NCI-H446 (cell line): ENCODE measurements around the gene NDUFB11.

ENCODE experiments used
- DNase-seq, 2 experiments: peaks; one replicate each; lab custom pipeline; 2025; lab: John Stamatoyannopoulos, UW

NDUFB11 gene

DNA sequence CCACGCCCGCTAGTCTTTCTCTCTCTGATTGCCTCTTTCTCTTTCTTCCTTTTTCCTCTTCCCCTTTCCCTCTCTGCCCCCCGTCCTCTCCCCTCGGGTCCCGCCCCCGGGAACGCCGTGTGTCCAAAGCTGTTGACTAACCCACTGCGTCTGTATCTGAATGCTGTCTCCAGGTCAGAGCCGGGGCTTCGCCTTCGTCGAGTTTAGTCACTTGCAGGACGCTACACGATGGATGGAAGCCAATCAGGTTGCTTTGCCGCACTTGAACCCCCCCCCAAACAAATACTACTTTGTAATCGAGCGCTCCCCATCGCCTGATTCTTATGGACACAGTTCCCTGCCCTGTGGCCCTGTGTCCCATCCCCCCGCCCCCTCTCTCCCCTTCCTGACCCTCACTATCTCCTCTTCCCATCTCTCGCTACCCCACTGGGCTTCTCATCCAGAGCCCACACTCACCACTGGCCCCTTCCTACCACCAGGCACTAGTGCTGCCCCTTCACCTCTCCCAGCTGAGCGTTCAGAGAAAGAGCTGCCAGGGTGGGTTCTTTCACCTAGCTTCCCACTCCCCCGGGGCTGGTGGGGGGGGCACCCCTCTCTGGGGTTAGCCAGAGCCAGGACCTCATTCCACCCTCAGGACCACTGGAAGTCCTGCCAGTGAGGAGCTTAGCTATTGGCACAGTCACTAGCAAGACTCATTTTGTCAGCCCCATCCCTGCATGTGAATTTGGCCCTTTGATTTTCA, 30.5 kb upstream of the NDUFB11 start:
- no peak for DNase-seq

DNA sequence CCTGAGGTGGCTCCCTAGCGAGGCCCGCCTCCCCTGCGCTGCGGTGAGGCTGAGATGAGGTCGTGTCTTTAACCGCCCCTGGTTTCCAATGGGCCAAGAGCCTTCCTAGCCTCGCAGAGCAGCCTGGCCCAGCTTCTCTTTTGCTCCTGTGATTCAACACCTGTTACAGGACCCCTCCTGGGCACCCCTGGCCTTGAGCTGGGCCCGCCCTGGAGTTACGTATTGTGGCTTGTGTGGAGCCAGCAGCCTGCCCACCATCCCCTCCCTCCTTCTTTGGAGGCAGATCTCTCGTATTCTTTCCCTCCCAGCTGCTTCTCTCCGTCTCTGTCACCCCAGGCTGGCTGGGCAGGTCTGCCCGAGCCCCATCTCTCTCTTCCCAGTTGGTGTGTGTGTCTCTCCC, 29.9 kb upstream of the NDUFB11 start:
- DNase-seq: no peak

DNA sequence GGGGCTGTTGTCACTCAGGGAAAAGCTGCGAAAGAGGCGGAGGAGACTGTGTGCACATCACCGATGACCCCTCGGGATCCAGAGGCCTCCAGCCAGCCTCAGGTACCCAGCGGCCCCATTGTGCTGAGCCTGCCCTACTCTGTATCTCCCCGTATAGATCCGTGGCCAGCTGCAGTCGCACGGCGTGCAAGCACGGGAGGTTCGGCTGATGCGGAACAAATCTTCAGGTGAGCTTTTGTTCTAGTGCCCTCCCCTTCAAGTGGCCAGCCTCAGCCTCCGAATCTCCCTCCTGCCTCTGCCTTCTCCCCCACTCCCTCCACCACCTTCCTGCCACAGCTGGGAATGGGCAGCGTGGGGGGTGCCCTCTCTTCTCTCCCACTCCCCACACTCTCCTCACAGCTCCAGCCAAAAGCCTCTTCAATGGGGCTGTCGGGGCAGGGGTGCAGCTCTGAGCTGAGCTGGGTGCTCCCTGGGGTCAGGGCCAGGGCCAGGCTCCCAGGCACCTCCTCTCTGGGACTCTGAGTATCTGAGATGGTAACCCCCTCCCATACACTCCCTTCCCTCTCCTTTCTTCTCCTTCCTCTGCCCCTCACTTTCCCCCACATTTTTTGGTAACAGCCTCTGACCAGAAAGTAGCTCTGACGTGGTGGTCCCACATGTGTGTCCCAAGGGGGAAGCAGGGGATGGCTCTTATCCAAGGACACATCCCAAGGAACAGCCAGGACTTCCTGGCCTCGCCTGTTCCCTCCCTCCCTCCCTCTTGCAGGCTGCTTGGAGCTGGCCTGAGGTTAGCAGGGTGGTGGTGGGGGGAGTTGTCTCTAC, 28.7 kb upstream of the NDUFB11 start:
- DNase-seq: no peak

DNA sequence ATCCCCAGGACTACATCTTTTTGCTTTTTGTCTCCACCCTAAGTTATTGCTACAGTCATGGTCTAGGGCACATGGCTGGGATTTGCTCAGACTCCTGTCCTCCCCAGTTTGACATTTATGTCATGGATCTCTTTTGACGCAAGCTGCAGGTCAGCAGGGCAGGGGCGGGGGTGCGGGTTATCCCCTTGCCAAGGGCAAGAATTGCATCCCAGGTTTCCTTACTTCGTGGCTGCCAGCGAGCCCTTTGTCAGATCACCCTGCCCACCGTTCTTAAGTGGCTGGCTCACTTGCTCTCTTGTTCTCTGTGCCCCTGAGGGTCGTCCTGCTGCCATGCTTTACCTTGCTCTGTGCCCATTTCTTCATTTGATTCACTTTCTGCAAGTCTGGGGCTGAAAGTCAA, 28.0 kb upstream of the NDUFB11 start:
- DNase-seq: no peak

DNA sequence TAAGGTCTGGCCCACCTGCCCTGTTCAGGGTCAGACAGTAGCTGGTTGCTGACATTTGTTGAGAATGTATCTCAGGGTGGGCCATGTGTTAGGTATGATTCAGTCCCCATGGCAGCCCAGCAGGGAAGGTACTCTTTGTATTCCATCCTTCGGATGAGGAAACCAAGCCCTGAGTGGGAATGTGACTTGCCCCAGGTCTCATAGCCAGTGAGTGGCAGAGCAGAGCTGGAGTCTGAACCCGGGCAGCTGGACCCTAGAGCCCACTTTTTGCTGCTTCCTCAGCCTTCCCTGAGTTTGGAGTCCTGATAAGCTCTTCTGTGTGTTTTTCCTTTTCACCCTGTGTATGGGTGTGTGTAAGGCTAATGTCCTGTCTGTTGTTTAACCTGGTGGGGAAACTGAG, 27.5 kb upstream of the NDUFB11 start:
- no peak for DNase-seq

DNA sequence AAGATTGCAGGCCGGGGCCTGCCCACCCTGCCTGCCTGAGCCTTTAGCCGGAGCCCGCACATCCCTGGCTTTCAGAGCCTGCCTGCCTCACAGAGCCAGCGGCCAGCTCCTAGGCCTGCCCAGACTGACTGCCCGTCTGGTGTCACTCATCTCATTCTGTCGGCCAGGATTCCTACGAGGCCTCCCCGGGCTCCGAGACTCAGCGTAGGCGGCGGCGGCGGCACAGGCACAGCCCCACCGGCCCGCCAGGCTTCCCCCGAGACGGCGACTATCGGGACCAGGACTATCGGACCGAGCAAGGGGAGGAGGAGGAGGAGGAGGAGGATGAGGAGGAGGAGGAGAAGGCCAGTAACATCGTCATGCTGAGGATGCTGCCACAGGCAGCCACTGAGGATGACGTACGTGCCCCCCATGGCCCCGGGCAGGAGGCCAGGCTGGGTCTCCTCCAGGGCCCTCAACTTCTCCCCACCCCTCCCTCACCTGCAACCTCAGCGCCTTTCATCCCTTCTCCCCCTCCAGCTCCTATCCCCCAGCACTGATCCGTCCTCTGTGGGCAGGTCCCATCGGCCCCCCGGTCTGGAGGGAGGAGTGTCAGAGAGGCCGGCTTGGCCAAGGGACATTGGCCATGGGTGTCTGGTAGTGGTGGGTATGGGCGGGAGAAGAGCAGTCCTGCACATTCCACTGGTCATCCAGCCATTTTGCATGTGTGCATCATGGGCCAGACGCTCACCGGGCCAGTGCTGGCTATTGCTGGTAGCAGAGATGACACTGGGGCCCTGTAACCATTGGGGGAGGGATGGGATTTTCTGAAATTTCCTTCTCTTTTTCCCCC, 26.6 kb upstream of the NDUFB11 start:
- no peak for DNase-seq

DNA sequence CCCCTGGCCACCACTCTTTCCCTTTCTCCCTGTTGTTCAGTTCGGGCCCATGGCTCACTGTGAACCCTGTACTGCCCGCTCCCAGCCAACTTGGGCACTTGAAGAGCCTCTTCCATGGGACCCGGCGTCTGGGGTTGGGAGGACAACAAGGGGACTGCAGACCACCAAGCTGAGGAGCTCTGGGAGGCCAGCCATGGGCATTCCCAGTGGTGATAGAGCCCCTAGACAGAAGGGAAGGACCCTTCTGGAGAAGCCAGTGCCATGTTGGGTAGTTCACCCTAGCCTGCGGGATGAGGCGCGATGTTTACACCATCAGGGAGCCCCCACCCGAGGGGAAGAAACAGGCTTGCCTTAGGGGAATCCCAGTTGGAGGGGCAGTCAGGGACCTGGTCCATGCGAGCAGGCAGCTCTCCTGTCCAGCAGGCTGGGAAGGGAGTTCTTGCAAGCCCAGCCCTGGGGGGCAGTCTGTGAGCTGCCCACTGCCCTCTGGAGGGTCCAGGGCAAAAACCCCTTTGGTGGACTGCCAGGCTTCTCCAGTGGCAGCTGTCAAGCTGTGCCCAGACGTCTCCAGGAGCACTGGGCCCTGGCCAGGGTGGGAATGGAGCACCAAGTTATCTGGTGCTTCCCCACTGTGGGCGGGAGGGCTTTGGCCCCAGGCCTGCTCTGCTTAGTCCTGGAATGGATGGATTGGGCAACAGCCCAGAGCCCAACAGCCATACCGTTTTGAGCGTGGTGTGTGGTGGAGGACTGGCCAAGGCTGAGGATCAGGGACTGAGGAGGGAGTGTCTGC, 25.4 kb upstream of the NDUFB11 start:
- DNase-seq: peak in 1 of 2 experiments; percentile 23

DNA sequence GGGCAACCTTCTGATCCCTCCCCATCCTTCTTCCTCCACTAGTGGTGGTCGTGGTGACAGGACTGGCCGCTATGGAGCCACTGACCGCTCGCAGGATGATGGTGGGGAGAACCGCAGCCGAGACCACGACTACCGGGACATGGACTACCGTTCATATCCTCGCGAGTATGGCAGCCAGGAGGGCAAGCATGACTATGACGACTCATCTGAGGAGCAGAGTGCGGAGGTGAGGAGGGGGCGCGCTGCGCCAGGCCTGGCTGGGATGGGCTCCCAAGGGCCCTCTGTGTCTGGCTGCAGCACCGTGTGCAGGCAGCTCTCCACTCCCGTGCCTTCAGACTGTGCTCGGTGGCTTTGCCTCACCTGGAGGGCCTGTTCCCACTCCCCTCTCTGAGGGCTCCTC, 24.8 kb upstream of the NDUFB11 start:
- no peak for DNase-seq

DNA sequence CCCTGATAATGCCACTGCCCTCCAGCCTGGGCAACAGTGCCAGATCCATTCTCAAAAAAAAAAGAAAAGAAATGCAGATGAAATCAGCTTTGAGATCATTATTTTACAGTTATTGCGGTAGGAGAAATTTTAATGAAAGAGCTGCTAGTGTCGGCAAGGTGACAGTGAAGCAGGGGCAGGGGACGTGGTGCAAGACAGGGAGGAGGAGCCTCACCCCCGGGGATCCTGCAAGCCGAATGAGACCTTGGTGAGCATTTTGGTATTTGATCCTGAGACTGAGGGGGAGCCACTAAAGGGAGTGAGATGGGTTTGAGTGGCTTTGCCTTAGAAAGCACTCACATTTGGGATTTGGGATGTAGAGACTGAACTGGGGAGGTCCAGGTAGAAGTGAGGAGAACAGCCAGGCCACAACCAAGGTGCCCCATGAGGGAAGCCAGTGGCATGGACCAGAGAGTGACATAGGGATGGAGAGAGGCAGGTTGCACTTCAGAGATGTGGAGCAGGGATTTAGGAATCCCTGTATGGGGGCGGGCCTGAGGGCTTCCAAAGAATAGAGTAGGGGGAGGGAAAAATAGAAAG, 24.1 kb upstream of the NDUFB11 start:
- no peak for DNase-seq

DNA sequence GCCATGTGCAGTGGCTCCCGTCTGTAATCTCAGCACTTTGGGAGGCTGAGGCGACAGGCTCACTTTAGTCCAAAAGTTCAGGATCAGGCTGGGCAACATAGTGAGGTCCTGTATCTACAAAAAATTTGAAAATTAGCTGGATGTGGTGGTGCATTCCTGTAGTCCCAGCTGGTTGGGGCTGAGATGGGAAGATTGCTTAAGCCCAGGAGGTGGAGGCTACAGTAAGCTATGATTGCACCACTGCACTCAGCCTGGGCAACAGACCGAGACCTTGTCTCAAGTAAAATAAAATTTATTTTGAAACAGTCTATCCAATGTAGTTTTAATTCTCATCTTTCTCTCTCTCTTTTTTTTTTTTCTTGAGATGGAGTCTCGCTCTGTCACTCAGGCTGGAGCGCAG, 21.6 kb upstream of the NDUFB11 start:
- DNase-seq: no peak

DNA sequence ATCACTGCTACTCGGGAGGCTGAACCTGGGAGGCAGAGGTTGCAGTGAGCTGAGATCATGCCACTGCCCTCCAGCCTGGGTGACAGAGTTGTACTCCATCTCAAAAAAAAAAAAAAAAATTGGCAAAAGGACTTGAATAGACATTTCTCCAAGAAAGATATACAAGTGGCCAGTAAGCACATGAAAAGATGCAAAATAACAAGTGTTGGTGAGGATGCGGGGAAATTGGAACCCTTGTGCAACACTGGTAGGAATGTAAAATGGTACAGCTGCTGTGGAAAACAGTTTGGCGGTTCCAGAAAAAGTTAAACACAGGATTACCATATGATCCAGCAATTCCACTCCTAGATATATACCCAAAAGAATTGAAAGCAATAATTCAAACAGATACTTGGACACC, 19.9 kb upstream of the NDUFB11 start:
- DNase-seq: no peak

DNA sequence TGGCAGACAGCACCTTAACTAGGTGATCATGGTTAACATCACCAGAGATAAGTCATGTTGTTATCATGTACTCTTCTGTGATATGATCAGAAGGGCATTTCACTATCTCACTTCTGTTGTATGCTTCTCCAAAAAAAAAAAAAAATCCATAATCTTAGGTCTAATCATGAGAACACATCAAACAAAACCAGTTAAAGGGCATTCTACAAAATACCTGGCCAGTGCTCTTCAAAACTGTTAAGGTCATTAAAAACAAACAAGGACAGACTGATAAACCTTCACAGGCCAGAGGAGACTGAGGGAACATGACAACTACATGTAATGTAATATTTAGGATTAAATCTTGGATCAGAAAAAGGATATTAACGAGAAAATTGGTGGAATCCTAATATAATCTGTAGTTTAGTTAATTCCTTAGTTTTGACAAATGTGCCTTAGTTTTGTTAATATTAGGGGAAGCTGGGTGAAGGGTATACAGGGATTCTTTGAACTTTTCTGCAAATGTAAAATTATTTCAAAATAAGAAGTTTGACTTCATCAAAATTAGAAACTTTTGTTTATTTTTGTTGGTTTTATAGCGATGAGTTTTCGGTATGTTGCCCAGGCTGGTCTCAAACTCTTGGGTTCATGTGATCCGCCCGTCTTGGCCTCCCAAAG, 18.6 kb upstream of the NDUFB11 start:
- no peak for DNase-seq

DNA sequence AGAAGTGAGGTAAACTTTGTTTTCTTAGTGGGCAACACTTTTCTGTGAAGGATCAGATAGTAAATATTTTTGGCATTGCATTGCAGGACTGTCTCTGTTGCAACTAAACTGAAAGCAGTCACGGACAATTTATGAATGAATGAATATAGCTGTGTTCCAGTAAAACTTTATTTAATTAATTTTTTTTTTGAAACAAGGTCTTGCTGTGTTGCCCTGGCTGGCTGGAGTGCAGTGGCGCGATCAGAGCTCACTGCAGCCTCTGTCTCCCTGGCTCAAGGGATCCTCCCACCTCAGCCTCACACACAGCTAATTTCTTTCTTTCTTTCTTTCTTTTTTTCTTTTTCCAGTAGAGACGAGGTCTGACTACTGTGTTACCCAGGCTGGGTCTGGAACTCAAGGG, 16.3 kb upstream of the NDUFB11 start:
- no peak for DNase-seq

DNA sequence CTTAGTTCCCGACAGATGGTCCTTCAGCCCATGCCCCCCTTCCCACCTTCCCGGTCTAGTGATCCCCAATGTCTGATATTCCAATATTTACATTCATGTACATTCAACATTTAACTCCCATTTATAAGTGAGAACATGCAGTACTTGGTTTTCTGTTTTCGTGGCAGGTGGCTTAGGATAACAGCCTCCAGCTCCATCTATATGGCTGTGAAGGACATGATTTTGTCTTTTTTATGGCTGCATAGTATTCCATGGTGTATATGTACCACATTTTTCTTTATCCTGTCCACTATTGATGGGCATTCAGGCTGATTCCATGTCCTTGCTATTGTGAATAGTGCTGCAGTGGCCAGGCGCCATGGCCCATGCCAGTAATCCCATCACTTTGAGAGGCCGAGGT, 14.3 kb upstream of the NDUFB11 start:
- DNase-seq: no peak

DNA sequence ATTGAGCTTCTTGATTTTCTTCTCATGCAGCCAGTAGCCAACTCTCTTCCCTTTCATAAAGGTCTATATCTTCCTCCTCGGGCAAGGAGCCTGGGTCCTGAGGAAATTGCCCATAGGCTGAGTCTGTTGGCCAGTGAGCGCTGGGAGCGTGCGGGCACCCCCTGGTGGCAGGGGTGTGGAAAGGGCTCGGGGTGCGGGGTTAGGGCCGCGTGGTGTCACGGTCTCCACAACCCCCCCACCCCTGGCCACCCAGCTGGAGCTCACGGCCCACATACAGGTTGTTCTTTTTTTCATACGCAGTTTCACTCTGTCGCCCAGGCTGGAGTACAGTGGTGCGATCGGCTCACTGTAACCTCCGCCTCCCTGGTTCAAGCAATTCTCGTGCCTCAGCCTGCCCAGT, 13.6 kb upstream of the NDUFB11 start:
- DNase-seq: no peak

DNA sequence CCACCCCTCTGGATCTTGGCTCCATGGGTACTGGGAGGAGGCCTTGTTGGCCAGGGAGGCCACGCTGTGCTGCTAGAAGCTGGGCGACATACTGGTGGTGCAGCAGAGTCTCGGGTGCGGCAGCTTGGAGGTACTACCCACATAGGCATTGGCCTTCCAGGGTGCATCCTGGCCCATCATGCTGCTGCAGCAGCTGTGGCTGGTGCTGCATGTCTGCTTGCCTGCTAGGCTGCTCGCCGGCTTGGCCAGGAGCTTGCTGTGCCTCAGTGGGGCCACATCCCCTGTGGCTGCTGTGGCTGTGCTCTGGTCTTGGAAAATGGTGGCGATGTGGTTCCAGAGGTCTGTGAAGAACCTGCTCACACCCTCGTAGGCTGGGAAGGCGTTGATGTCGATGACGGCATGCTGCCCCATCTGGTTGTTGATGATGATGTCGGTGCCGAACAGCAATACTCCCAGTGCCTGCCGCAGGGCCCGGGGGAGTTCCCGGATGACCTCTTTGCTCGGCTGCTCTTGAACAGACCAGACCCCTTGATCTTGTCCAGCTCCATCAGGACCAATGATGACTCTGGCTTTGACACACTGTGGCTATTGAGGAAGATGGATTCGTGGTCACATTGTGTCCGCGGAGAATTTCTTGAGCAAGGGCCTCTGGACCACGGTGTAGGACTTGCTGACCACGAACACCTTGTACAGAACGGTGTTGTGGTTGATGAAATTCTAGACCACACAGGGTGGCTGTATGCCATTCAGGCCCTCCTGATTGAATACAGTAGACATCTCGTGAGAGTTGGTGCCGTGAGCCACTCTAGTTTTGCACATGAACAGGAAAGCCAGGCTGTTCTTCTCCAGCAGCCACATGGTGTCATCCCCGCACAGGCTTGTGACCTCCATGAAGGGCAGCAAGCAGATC, 12.4 kb upstream of the NDUFB11 start:
- no peak for DNase-seq

DNA sequence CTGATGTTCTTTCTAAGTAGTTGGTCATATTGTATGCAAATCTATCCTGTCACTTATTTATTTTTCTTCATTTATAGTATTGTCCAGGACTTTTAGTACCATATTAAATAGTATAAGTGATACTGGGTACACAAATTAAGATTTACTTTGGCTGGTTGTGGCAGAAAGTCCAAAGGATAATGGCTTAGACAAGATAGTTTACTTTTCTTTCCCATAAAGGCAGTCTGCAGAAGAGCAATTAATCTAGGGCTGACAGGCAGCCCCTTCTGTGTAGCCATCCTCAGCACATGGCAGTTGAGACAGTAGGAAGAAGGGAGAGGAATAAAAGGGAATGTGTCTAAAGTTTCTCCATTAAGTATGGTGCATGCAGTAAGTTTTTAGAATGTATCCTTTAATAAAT, 6.9 kb upstream of the NDUFB11 start:
- no peak for DNase-seq

DNA sequence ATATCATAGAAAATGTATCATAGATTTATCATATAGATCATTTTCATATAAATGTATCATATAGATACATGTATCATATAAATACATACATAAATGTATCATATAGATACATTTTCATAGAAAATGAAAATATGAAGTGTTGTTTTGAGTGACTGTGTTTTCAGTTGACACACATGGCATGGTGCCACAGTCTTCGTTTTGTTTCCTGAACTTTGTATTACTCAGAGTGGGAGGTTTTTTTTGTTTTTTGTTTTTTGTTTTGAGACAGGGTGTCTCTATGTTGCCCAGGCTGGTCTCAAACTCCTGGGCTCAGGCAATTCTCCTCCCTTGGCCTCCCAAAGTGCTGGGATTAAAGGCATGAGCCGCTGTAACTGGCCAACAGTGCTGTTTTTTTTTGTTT, 4.4 kb upstream of the NDUFB11 start:
- no peak for DNase-seq

DNA sequence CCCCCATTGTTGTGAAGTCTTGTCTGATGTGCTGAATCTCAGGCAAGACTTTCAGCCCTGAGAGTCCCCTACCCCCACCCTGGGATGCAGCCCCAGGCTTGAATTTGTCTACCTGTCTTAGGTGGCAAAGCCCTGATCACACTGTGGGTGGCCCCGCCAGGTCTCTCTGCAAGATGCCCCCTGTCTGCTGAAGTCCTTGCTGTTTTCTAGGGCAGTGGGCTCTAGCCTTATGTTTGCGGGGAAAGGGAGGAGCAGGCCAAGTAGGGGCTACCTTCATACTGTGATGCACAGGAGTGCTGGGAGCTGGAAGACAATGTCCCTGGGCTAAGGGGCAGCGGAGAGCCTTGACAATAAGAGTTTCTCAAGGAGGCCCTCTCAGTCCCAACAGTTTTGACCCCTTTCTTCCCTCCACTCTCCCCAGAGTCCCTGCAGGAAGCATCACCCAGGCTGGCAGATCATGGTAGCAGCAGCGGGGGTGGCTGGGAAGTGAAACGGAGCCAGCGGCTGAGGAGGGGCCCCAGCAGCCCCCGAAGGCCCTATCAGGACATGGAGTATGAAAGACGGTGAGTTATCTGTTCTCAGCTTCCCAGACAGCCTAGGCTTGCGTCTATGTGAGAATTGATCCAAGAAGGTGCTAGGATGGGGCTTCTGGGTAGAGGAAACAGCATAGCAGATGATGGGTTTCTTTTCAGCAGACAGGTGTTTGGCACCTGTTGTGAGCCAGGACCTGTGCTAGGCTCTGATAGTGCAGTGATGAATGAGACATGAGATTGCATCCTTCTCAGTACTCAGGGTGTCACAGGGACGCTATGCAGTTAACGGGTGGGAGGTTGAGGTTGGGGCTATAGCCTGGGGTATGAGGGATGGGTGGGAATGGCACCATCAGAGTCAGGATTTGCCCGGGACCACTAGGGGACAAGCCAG, 2.7 kb upstream of the NDUFB11 start:
- DNase-seq: no peak
